Hepatocyte (in vitro differentiated cells): ENCODE results near the gene ANKRD34B. TPM values are rescaled to one million over a fixed set of nuclear protein-coding genes. Genes with fewer than 3 reads are reported as not detected.

ENCODE experiments used
- DNase-seq: peaks from one replicate; pipeline ENCODE4 v3.0.0-alpha.2; 2016; ENCODE audit warnings: low spot score
- H2AFZ ChIP-seq: fragments of 200-600 bp; sonication (generic); 2 replicates; pipeline ENCODE4 v1.6.0; 2016; ENCODE audit warnings: antibody characterized with exemption, mild to moderate bottlenecking
- H3K27ac ChIP-seq: fragments of 200-600 bp; sonication (generic); 2 replicates; pipeline ENCODE4 v1.5.1; 2016; ENCODE audit warnings: mild to moderate bottlenecking
- H3K27me3 ChIP-seq: fragments of 200-600 bp; sonication (generic); 2 replicates; pipeline ENCODE4 v1.6.1; 2016
- H3K36me3 ChIP-seq: fragments of 200-600 bp; sonication (generic); replicated peaks from 2 replicates; pipeline ENCODE4 v1.5.1; 2016; ENCODE audit warnings: low read depth; ENCODE audit not compliant: insufficient read depth
- H3K4me1 ChIP-seq: fragments of 200-600 bp; sonication (generic); 2 replicates; pipeline ENCODE4 v1.5.1; 2016; ENCODE audit warnings: mild to moderate bottlenecking, moderate library complexity; ENCODE audit not compliant: insufficient read depth
- H3K4me2 ChIP-seq: fragments of 200-600 bp; sonication (generic); 2 replicates; pipeline ENCODE4 v1.6.0; 2016
- H3K4me3 ChIP-seq: fragments of 200-600 bp; sonication (generic); 2 replicates; pipeline ENCODE4 v1.5.1; 2016; ENCODE audit warnings: mild to moderate bottlenecking
- H3K79me2 ChIP-seq: fragments of 200-600 bp; sonication (generic); 2 replicates; pipeline ENCODE4 v1.6.0; 2017; ENCODE audit warnings: mild to moderate bottlenecking
- H3K9me2 ChIP-seq: fragments of 200-600 bp; sonication (generic); replicated peaks from 2 replicates; pipeline ENCODE4 v1.6.0; 2017; ENCODE audit warnings: mild to moderate bottlenecking; ENCODE audit not compliant: insufficient read depth
- H3K9me3 ChIP-seq: fragments of 200-600 bp; sonication (generic); 2 replicates; pipeline ENCODE4 v1.5.1; 2016; ENCODE audit warnings: low read depth, mild to moderate bottlenecking
- H4K20me1 ChIP-seq: fragments of 200-600 bp; sonication (generic); 2 replicates; pipeline ENCODE4 v1.6.0; 2016; ENCODE audit warnings: mild to moderate bottlenecking; ENCODE audit not compliant: insufficient read depth, poor library complexity, severe bottlenecking
- EZH2 ChIP-seq: fragments of 200-600 bp; sonication (generic); IDR thresholded peaks from 2 replicates; pipeline ENCODE4 v1.6.1; 2016; ENCODE audit warnings: antibody characterized with exemption, mild to moderate bottlenecking, borderline replicate concordance
- EZH2phosphoT487 ChIP-seq: fragments of 200-600 bp; sonication (generic); IDR thresholded peaks from one replicate; pipeline ENCODE4 v1.6.1; 2018; ENCODE audit warnings: antibody characterized with exemption, mild to moderate bottlenecking, low read depth, moderate library complexity; ENCODE audit not compliant: unreplicated experiment, severe bottlenecking
- WGBS: methylation state at CpG from one replicate; pipeline ENCODE4 v1.1.6; 2016; ENCODE audit warnings: low lambda C conversion rate; ENCODE audit errors: missing lambda C conversion rate; 5-methylcytosine and 5-hydroxymethylcytosine counted together
- polyA plus RNA-seq: library from polyadenylated mRNA; unstranded; fragments of >200 nt; fragmentation: Nextera tagmentation; extraction: Ambion mirVana; gene quantifications from 2 replicates; pipeline ENCODE4 v1.2.1, GENCODE V29; 2016
- total RNA-seq: library from RNA; depleted of rRNA; stranded (reverse); fragments of >200 nt; gene quantifications from 2 replicates; pipeline ENCODE4 v1.2.3, GENCODE V29; 2014
- TF ChIP-seq, protein P1 (sequence below): fragments of 200-600 bp; sonication (generic); IDR thresholded peaks from 2 replicates; pipeline ENCODE4 v1.5.1; 2016; ENCODE audit warnings: antibody characterized with exemption, mild to moderate bottlenecking; ENCODE audit not compliant: poor library complexity

The ANKRD34B gene
- total and polyA plus RNA-seq, 2 experiments from 2014 or later, result not detected

DNA sequence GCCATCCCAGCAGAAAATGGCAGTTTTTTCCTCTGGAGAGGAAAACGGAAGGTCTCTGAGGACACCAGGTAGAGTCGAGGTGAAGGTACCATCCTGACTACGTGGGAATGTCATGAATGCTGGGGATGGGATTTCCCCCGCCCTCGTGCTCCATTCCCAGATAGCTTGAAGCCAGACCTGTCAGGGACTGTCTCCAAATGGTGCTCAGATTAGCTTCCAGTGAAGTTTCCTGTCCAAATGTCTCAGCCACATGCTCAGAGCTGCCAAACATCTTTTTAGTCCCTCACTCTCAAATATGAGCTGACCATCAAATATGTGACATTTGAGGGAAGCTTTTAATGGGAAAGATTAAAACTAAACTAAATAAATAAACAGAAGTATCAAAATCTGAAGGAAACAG, 7.6 kb upstream of the ANKRD34B start:
- TF ChIP-seq EZH2phosphoT487, result no peak
- no peak for TF ChIP-seq EZH2
- TF ChIP-seq, protein P1, sequence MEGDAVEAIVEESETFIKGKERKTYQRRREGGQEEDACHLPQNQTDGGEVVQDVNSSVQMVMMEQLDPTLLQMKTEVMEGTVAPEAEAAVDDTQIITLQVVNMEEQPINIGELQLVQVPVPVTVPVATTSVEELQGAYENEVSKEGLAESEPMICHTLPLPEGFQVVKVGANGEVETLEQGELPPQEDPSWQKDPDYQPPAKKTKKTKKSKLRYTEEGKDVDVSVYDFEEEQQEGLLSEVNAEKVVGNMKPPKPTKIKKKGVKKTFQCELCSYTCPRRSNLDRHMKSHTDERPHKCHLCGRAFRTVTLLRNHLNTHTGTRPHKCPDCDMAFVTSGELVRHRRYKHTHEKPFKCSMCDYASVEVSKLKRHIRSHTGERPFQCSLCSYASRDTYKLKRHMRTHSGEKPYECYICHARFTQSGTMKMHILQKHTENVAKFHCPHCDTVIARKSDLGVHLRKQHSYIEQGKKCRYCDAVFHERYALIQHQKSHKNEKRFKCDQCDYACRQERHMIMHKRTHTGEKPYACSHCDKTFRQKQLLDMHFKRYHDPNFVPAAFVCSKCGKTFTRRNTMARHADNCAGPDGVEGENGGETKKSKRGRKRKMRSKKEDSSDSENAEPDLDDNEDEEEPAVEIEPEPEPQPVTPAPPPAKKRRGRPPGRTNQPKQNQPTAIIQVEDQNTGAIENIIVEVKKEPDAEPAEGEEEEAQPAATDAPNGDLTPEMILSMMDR, result no peak
- no peak overlapping the region for H3K4me3 ChIP-seq
- DNase-seq, result no peak
- H4K20me1 ChIP-seq, result no peaks in the 10 kb centered on the region
- H3K79me2 ChIP-seq, result no peaks in the 10 kb centered on the region
- no peaks in the 10 kb centered on the region for H3K9me3 ChIP-seq
- no peak overlapping the region for H3K27ac ChIP-seq
- H3K36me3 ChIP-seq, result no peaks in the 10 kb centered on the region
- H3K4me2 ChIP-seq, result no peak overlapping the region
- no peaks in the 10 kb centered on the region for H3K9me2 ChIP-seq
- peaks cover 27% of the 10 kb centered on the region for H3K27me3 ChIP-seq
- WGBS, result 40% methylated on average over 5 of the region's 5 CpGs
- no peak overlapping the region for H2AFZ ChIP-seq
- H3K4me1 ChIP-seq, result no peaks in the 10 kb centered on the region

DNA sequence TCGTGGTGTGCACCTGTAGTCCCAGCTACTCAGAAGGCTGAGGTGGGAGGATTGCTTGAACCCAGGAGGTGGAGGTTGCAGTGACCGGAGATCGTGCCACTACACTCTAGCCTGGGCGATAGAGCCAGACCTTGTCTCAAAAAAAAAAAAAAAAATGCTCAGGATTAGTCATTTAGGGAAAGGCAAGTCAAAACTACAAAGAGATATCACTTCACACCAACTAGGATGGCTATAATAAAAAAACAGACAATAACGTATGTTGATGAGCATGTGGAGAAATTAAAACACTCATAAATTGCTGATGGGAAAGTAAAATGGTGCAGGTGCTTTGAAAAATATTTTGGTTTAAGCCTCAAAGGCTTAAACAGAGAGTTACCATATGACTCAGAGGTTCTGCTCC, 6.3 kb upstream of the ANKRD34B start:
- Histone ChIP-seq H3K27me3 (peaks cover 40% of the 10 kb centered on the region), H3K79me2 (no peaks in the 10 kb centered on the region)

DNA sequence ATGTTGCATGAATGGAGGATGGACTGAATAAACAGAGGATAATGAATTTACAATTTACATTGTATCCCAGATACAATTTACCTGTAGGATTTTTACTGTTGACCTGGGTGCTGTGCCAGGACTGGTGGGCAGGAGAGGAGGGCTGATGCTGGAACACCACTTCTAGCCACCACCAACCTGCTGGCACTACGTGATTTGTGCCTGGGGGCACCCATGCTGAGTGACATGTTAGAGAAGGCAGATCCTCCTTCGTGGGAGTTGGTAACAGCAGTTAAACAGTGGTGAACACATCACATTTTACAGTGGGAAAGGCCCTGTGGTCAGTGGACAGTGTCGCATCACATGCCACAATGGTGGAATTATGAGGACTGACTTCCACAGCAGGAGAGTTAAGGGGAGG, 3.0 kb upstream of the ANKRD34B start:
- Histone ChIP-seq H3K9me3 (no peaks in the 10 kb centered on the region), H3K27me3 (peaks cover 61% of the 10 kb centered on the region), H3K4me2 (no peak overlapping the region), H4K20me1 (no peaks in the 10 kb centered on the region), H3K4me3 (no peak overlapping the region), H3K79me2 (no peaks in the 10 kb centered on the region), H3K4me1 (peaks cover 5% of the 10 kb centered on the region), H3K27ac (no peak overlapping the region), H3K9me2 (no peaks in the 10 kb centered on the region), H2AFZ (no peak overlapping the region), H3K36me3 (no peaks in the 10 kb centered on the region)
- TF ChIP-seq EZH2phosphoT487, result no peak
- TF ChIP-seq, protein P1, result no peak
- no peak for TF ChIP-seq EZH2
- WGBS, result 80% methylated on average over 3 of the region's 3 CpGs
- no peak for DNase-seq

More for the DNA sequence above, 6.3 kb upstream of the ANKRD34B start:
- no peak overlapping the region for H3K4me3 ChIP-seq
- WGBS, result 91% methylated on average over 5 of the region's 5 CpGs
- H3K9me3 ChIP-seq, result no peaks in the 10 kb centered on the region
- no peaks in the 10 kb centered on the region for H3K9me2 ChIP-seq
- no peaks in the 10 kb centered on the region for H4K20me1 ChIP-seq
- no peaks in the 10 kb centered on the region for H3K4me1 ChIP-seq
- no peak for DNase-seq
- H3K27ac ChIP-seq, result no peak overlapping the region
- no peak overlapping the region for H2AFZ ChIP-seq
- H3K36me3 ChIP-seq, result no peaks in the 10 kb centered on the region
- no peak overlapping the region for H3K4me2 ChIP-seq
- TF ChIP-seq EZH2 (no peak), EZH2phosphoT487 (no peak)
- TF ChIP-seq, protein P1, result no peak
